ENCODE results near the gene NME7. TPM values are rescaled to one million over a fixed set of nuclear protein-coding genes. Genes with fewer than 3 reads are reported as not detected.
"Not testable (repeated sequence)": the region's sequence is repeated elsewhere in the genome, so short reads cannot be mapped to it uniquely, and the experiment has no call there.

The NME7 gene
- total RNA-seq, 4 donors from 2014 or later: 1.9 to 15.9 (median 8.3) TPM

- Histone ChIP-seq H3K27ac (no peak overlapping the region), H3K9me3 (no peaks in the 10 kb centered on the region), H3K27me3 (no peaks in the 10 kb centered on the region), H3K4me1 (peaks cover 3 to 25% (median 8%) of the 10 kb centered on the region in 4 donors), H3K36me3 (peaks cover 0 to 56% (median 22%) of the 10 kb centered on the region in 4 donors), H3K4me3 (no peak overlapping the region)
- intact Hi-C loops (cut with DNase I; ENCODE audit: low total_unique reads): no loop called here
- WGBS, 2 donors (ENCODE audit: low coverage in 1 of 2): 90% methylated on average over 3 of the region's 3 CpGs; no CpG with 5 or more reads in 1 of the 2 donors
- DNase-seq: no peak
- in situ Hi-C loops (cut with MboI; ENCODE audit: low pct_ligation_motif_present in 1 of 4, low pct_unique_long_range_greater_than_20kb in 1 of 4, low sequenced_read_pairs in 3 of 4): loop anchor here in 1 of 4 donors (25.0 kb wide), 1 partner anchor 514 kb away; no protein-coding TSS in a partner anchor
- TF ChIP-seq CTCF (IDR thresholded peaks at IDR 0.05): no peak
- no peak for TF ChIP-seq EP300 (IDR thresholded peaks at IDR 0.05; ENCODE audit: low read depth)
- no peak for TF ChIP-seq POLR2A (IDR thresholded peaks at IDR 0.05)
- no peak for TF ChIP-seq POLR2AphosphoS5 (IDR thresholded peaks at IDR 0.05)
Measured at GRCh38 chr1:169126335-169126734, 241.3 kb downstream of the NME7 start.

GRCh38 chr1:169125597-169125996, 242.0 kb downstream of the NME7 start:
- H3K4me3 ChIP-seq; DNase-seq; H3K27me3 ChIP-seq; intact Hi-C loops (cut with DNase I; ENCODE audit: low total_unique reads); H3K9me3 ChIP-seq: not testable (repeated sequence)
- in situ Hi-C loops (cut with MboI; ENCODE audit: low pct_ligation_motif_present in 1 of 4, low pct_unique_long_range_greater_than_20kb in 1 of 4, low sequenced_read_pairs in 3 of 4): loop anchor here in 1 of 4 donors (25.0 kb wide), 1 partner anchor 513 kb away; no protein-coding TSS in a partner anchor
- Histone ChIP-seq H3K27ac (peak overlapping the region in 1 of 4 donors; percentile 23), H3K4me1 (peaks cover 4 to 30% (median 12%) of the 10 kb centered on the region in 4 donors), H3K36me3 (peaks cover 0 to 49% (median 19%) of the 10 kb centered on the region in 4 donors)
- 89 to 92% methylated on average over 2 to 6 of the region's 6 CpGs for WGBS, 2 donors (ENCODE audit: low coverage in 1 of 2)

GRCh38 chr1:169124459-169124858, 243.1 kb downstream of the NME7 start:
- no peak for TF ChIP-seq POLR2A (IDR thresholded peaks at IDR 0.05)
- DNase-seq: no peak
- in situ Hi-C loops (cut with MboI; ENCODE audit: low pct_ligation_motif_present in 1 of 4, low pct_unique_long_range_greater_than_20kb in 1 of 4, low sequenced_read_pairs in 3 of 4) (loop anchor here in 2 of 4 donors (25.0 kb wide), 3 partner anchors 213 to 662 kb away; no protein-coding TSS in a partner anchor), intact Hi-C loops (cut with DNase I; ENCODE audit: low total_unique reads) (no loop called here)
- H3K9me3 ChIP-seq: no peaks in the 10 kb centered on the region
- no peak overlapping the region for H3K27ac ChIP-seq
- no peak overlapping the region for H3K4me3 ChIP-seq
- 36 to 44% methylated on average over 2 of the region's 2 CpGs for WGBS, 2 donors (ENCODE audit: low coverage in 1 of 2)
- H3K36me3 ChIP-seq: peaks cover 0 to 43% (median 19%) of the 10 kb centered on the region in 4 donors
- peaks cover 4 to 41% (median 18%) of the 10 kb centered on the region in 4 donors for H3K4me1 ChIP-seq
- no peaks in the 10 kb centered on the region for H3K27me3 ChIP-seq

- peaks cover 0 to 37% (median 15%) of the 10 kb centered on the region in 4 donors for H3K36me3 ChIP-seq
- H3K9me3 ChIP-seq: no peaks in the 10 kb centered on the region
- WGBS, 2 donors (ENCODE audit: low coverage in 1 of 2): 45 to 56% methylated on average over 6 of the region's 6 CpGs
- intact Hi-C loops (cut with DNase I; ENCODE audit: low total_unique reads): no loop called here
- peaks cover 4 to 56% (median 27%) of the 10 kb centered on the region in 4 donors for H3K4me1 ChIP-seq
- peak overlapping the region in 1 of 4 donors; percentile 2 for H3K27ac ChIP-seq
- no peak overlapping the region for H3K4me3 ChIP-seq
- in situ Hi-C loops (cut with MboI; ENCODE audit: low pct_ligation_motif_present in 1 of 4, low pct_unique_long_range_greater_than_20kb in 1 of 4, low sequenced_read_pairs in 3 of 4): loop anchor here in 2 of 4 donors (25.0 kb wide), 3 partner anchors 214 to 661 kb away; no protein-coding TSS in a partner anchor
- no peak for TF ChIP-seq POLR2A (IDR thresholded peaks at IDR 0.05)
- no peak for TF ChIP-seq POLR2AphosphoS5 (IDR thresholded peaks at IDR 0.05)
- TF ChIP-seq CTCF (IDR thresholded peaks at IDR 0.05): no peak
- TF ChIP-seq EP300 (IDR thresholded peaks at IDR 0.05; ENCODE audit: low read depth): no peak
- no peak for DNase-seq
- no peaks in the 10 kb centered on the region for H3K27me3 ChIP-seq
Measured at GRCh38 chr1:169122976-169123375, 244.6 kb downstream of the NME7 start.

GRCh38 chr1:169121146-169121923, 246.3 kb downstream of the NME7 start:
- WGBS, 2 donors (ENCODE audit: low coverage in 1 of 2): 81 to 93% methylated on average over 3 to 6 of the region's 6 CpGs
- in situ Hi-C loops (cut with MboI; ENCODE audit: low pct_ligation_motif_present in 1 of 4, low pct_unique_long_range_greater_than_20kb in 1 of 4, low sequenced_read_pairs in 3 of 4) (loop anchor here in 2 of 4 donors (25.0 kb wide), 3 partner anchors 216 to 659 kb away; no protein-coding TSS in a partner anchor), intact Hi-C loops (cut with DNase I; ENCODE audit: low total_unique reads) (no loop called here)
- DNase-seq: no peak
- H3K9me3 ChIP-seq: no peaks in the 10 kb centered on the region
- peaks cover 0 to 23% (median 7%) of the 10 kb centered on the region in 4 donors for H3K36me3 ChIP-seq
- H3K4me1 ChIP-seq: peaks cover 15 to 72% (median 41%) of the 10 kb centered on the region in 4 donors
- peak overlapping the region; percentile 3 to 27 (median 16) for H3K27ac ChIP-seq
- H3K27me3 ChIP-seq: no peaks in the 10 kb centered on the region
- H3K4me3 ChIP-seq: no peak overlapping the region
- TF ChIP-seq POLR2A (IDR thresholded peaks at IDR 0.05): no peak
- no peak for TF ChIP-seq POLR2AphosphoS5 (IDR thresholded peaks at IDR 0.05)
- no peak for TF ChIP-seq CTCF (IDR thresholded peaks at IDR 0.05)
- no peak for TF ChIP-seq EP300 (IDR thresholded peaks at IDR 0.05; ENCODE audit: low read depth)
